Measurements from ENCODE around the gene CDH1.

GRCh38 chr16:68782198-68783174 lies 45.4 kb downstream of the CDH1 start:
- no peak for TF ChIP-seq CTCF (conservative IDR thresholded peaks at IDR 0.05; ENCODE audit: low read length)
- TF ChIP-seq EZH2phosphoT487 (IDR thresholded peaks at IDR 0.05; ENCODE audit: borderline replicate concordance): no peak

All from Loucy (cell line).